Keratinocyte (primary cell): ENCODE results near the gene NME9. TPM values are rescaled to one million over a fixed set of nuclear protein-coding genes. Genes with fewer than 3 reads are reported as not detected.

ENCODE experiments used
- DNase-seq: peaks from one replicate; pipeline ENCODE4 v3.0.0-alpha.2; 2011; ENCODE audit warnings: low read depth, missing footprints, low spot score
- FAIRE-seq: peaks from 2 replicates; lab custom pipeline; 2011; peaks lifted over from hg19 to GRCh38; lab: Jason Lieb, UNC
- H2AFZ ChIP-seq: 2 replicates; pipeline ENCODE4 v1.6.0; 2012; ENCODE audit warnings: low read length, control low read depth, inconsistent platforms; ENCODE audit not compliant: control insufficient read depth
- H3K27ac ChIP-seq: 2 replicates; pipeline ENCODE4 v1.5.1; 2011; ENCODE audit warnings: low read length; ENCODE audit not compliant: control insufficient read depth, insufficient read depth
- H3K27me3 ChIP-seq: 3 replicates; pipeline ENCODE4 v1.6.0; 2011; ENCODE audit warnings: low read length; ENCODE audit not compliant: control insufficient read depth, insufficient read depth; ENCODE audit errors: extremely low read depth
- H3K36me3 ChIP-seq, 2 experiments: 2 replicates in 1 of 2; 3 replicates in 1 of 2; pipeline ENCODE4 v1.5.1; 2011; ENCODE audit warnings: low read length in 2 of 2, mild to moderate bottlenecking in 1 of 2; ENCODE audit not compliant: control insufficient read depth in 2 of 2, insufficient read depth in 2 of 2; ENCODE audit errors: extremely low read depth in 1 of 2
- H3K4me1 ChIP-seq: 3 replicates; pipeline ENCODE4 v1.5.1; 2011; ENCODE audit warnings: low read length; ENCODE audit not compliant: control insufficient read depth, insufficient read depth; ENCODE audit errors: extremely low read depth
- H3K4me2 ChIP-seq: 3 replicates; pipeline ENCODE4 v1.6.0; 2011; ENCODE audit warnings: low read depth, low read length; ENCODE audit not compliant: control insufficient read depth, insufficient read depth; ENCODE audit errors: extremely low read depth
- H3K4me3 ChIP-seq, 3 experiments: fragments of 200-600 bp in 1 of 3; sonication (generic) in 1 of 3; 2 replicates in 2 of 3; 3 replicates in 1 of 3; pipeline ENCODE4 v1.5.1; 2011 to 2016; ENCODE audit warnings: low read length in 3 of 3, mild to moderate bottlenecking in 3 of 3, control low read depth in 2 of 3, inconsistent platforms in 1 of 3, low read depth in 1 of 3, mixed read lengths in 1 of 3, mixed run types in 1 of 3, moderate library complexity in 1 of 3; ENCODE audit not compliant: control insufficient read depth in 2 of 3, insufficient read depth in 2 of 3; ENCODE audit errors: extremely low read depth in 1 of 3
- H3K79me2 ChIP-seq: 2 replicates; pipeline ENCODE4 v1.6.0; 2012; ENCODE audit warnings: low read length; ENCODE audit not compliant: control insufficient read depth, insufficient read depth
- H3K9ac ChIP-seq: 3 replicates; pipeline ENCODE4 v1.6.0; 2011; ENCODE audit warnings: low read length; ENCODE audit not compliant: control insufficient read depth, insufficient read depth; ENCODE audit errors: extremely low read depth
- H3K9me1 ChIP-seq: 3 replicates; pipeline ENCODE4 v1.6.0; 2011; ENCODE audit warnings: low read length; ENCODE audit not compliant: control insufficient read depth, insufficient read depth; ENCODE audit errors: extremely low read depth
- H3K9me3 ChIP-seq: 2 replicates; pipeline ENCODE4 v1.5.1; 2012; ENCODE audit warnings: low read depth, low read length; ENCODE audit not compliant: control insufficient read depth
- H4K20me1 ChIP-seq: 3 replicates; pipeline ENCODE4 v1.6.0; 2011; ENCODE audit warnings: low read length; ENCODE audit not compliant: control insufficient read depth, insufficient read depth; ENCODE audit errors: extremely low read depth
- EZH2 ChIP-seq: IDR thresholded peaks from one replicate; pipeline ENCODE4 v1.6.1; 2012; ENCODE audit warnings: inconsistent platforms, mild to moderate bottlenecking, low read length, moderate library complexity
- dilution Hi-C: fragments of 300-500 bp; cut with MboI; formaldehyde crosslinking; loops from one replicate; pipeline ENCODE4 v1.7.0; 2020; ENCODE audit warnings: low sequenced_read_pairs; ENCODE audit not compliant: extremely low pct_ligation_motif_present
- polyA plus RNA-seq, 5 experiments: library from polyadenylated mRNA; depleted of rRNA in 3 of 5; stranded (reverse) in 3 of 5; stranded (forward) in 1 of 5; unstranded in 1 of 5; fragments of >200 nt; gene quantifications; 1 replicate in 1 of 5; 2 replicates in 3 of 5; 3 replicates in 1 of 5; pipeline versions ENCODE4 v1.2.1 to v1.2.3, GENCODE V29; 2011 to 2012; ENCODE audit warnings: missing spikeins in 2 of 5, low read depth in 1 of 5, low replicate concordance in 1 of 5
- TF ChIP-seq, protein P1 (sequence below), 3 experiments: IDR thresholded peaks in 1 of 3; conservative IDR thresholded peaks in 1 of 3; optimal IDR thresholded peaks in 1 of 3; 2 replicates in 2 of 3; 3 replicates in 1 of 3; pipeline versions ENCODE3 to v1.5.1; 2011; ENCODE audit warnings: low read length in 3 of 3, mild to moderate bottlenecking in 3 of 3, moderate library complexity in 2 of 3, control low read depth in 1 of 3, inconsistent platforms in 1 of 3; ENCODE audit not compliant: insufficient read depth in 2 of 3; ENCODE audit errors: extremely low read depth in 1 of 3

Gene NME9
- polyA plus RNA-seq, 1 donor (not counting 4 experiments of a cell fraction or from before 2014, with no cell fraction given), result 0.05 TPM

DNA sequence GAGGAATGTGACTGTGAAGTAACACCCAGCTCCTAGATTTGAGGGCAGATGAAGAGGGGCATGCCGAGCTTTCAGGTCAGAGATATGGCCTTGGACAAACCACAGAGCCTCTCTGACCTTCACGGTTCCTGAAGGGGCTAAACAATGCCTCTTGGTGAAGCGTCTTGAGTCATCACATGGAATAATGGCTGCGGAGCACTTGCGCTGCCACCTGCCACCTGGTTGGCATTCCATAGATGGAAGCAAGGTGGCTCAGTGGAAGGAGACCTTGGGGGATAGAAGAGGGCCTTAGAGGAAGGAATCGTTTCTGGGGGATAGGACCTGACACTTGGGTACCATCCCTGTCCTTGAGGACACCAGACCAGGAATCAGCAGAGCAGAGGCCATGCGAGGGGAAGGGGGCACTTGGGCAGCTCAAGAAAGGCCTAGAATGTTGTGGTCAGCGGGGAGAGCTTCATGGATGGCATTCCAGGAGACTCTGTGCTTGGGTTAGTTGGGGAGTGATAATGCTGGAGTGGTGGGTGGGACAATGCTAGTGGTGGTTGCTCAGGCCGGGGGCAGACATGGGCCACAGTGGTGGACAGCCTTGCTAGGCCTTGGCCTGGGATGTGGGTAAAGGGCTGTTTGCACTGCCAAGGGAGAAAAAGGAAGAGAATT, 31.3 kb upstream of the NME9 start:
- no peaks in the 10 kb centered on the region for H3K9me1 ChIP-seq
- H2AFZ ChIP-seq, result no peak overlapping the region
- H3K27ac ChIP-seq, result no peak overlapping the region
- no peak for DNase-seq
- TF ChIP-seq EZH2, result no peak
- TF ChIP-seq, protein P1, sequence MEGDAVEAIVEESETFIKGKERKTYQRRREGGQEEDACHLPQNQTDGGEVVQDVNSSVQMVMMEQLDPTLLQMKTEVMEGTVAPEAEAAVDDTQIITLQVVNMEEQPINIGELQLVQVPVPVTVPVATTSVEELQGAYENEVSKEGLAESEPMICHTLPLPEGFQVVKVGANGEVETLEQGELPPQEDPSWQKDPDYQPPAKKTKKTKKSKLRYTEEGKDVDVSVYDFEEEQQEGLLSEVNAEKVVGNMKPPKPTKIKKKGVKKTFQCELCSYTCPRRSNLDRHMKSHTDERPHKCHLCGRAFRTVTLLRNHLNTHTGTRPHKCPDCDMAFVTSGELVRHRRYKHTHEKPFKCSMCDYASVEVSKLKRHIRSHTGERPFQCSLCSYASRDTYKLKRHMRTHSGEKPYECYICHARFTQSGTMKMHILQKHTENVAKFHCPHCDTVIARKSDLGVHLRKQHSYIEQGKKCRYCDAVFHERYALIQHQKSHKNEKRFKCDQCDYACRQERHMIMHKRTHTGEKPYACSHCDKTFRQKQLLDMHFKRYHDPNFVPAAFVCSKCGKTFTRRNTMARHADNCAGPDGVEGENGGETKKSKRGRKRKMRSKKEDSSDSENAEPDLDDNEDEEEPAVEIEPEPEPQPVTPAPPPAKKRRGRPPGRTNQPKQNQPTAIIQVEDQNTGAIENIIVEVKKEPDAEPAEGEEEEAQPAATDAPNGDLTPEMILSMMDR (optimal IDR thresholded peaks at IDR 0.05 in 1 of 3, IDR thresholded peaks at IDR 0.05 in 1 of 3, conservative IDR thresholded peaks at IDR 0.05 in 1 of 3; ENCODE audit: extremely low read depth in 1 of 3, insufficient read depth in 2 of 3, low read length in 3 of 3), result no peak
- peaks cover 4% of the 10 kb centered on the region for H3K27me3 ChIP-seq
- dilution Hi-C loops, result no loop called here
- H3K36me3 ChIP-seq, result no peaks in the 10 kb centered on the region
- no peaks in the 10 kb centered on the region for H3K79me2 ChIP-seq
- no peak for FAIRE-seq
- no peak overlapping the region for H3K9ac ChIP-seq
- no peaks in the 10 kb centered on the region for H4K20me1 ChIP-seq
- H3K4me1 ChIP-seq, result no peaks in the 10 kb centered on the region
- H3K4me2 ChIP-seq, result no peak overlapping the region
- no peak overlapping the region for H3K4me3 ChIP-seq
- no peaks in the 10 kb centered on the region for H3K9me3 ChIP-seq

DNA sequence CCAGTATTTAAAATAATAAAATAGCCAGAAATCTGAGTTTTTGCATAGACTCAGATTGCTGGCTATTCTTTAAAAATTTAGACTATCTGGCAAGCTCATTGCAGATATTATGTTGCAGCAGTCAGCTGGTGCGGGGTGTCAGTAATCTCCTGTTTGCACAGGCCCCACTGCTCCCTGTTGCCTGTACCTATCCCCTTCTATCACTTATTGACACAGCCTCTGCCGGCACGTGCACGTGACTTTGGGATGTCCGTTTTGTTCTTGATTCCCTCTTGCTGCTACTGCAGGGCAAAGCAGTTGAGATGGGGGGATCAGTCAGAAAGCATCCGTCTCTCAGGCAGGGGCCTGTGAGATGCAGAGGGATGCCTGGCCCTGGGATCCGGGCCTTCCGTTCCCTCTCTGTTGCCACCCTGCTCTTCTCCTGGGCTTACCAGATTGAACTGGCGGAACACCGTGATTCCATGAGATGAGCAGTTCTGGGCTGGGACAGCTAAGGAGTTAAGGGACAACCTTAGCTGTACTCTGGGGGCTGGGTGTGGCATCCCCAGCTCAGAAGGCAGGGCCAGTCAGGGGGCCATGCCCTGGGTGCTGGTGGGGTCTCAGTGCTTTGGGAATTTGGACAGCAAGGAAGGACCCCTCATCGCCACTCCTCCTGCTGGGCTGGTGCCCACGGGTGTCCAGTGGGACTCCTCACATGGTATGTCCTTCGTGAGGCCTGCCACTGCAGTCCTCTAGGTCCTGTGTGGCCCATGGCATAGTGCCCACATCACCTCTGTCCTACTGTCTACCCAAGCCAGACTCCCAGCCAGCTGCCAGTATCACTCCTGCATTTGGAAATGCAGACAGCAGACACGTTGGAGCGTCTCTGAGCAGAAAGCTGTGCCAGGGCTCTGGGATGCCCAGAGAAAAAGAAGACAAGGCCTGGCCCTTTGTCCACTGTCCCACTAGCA, 30.5 kb upstream of the NME9 start:
- Histone ChIP-seq H4K20me1 (no peaks in the 10 kb centered on the region), H3K4me3 (no peak overlapping the region), H3K4me2 (no peak overlapping the region), H3K9me3 (no peaks in the 10 kb centered on the region), H3K9me1 (no peaks in the 10 kb centered on the region), H2AFZ (no peak overlapping the region), H3K4me1 (no peaks in the 10 kb centered on the region), H3K79me2 (no peaks in the 10 kb centered on the region), H3K27ac (no peak overlapping the region), H3K27me3 (peaks cover 4% of the 10 kb centered on the region), H3K36me3 (no peaks in the 10 kb centered on the region), H3K9ac (no peak overlapping the region)
- FAIRE-seq (no peak), DNase-seq (no peak)
- dilution Hi-C loops, result no loop called here
- TF ChIP-seq, protein P1 (optimal IDR thresholded peaks at IDR 0.05 in 1 of 3, IDR thresholded peaks at IDR 0.05 in 1 of 3, conservative IDR thresholded peaks at IDR 0.05 in 1 of 3; ENCODE audit: extremely low read depth in 1 of 3, insufficient read depth in 2 of 3, low read length in 3 of 3), result no peak
- no peak for TF ChIP-seq EZH2
